ENCODE data around the gene CA5A.

Gene CA5A

DNA sequence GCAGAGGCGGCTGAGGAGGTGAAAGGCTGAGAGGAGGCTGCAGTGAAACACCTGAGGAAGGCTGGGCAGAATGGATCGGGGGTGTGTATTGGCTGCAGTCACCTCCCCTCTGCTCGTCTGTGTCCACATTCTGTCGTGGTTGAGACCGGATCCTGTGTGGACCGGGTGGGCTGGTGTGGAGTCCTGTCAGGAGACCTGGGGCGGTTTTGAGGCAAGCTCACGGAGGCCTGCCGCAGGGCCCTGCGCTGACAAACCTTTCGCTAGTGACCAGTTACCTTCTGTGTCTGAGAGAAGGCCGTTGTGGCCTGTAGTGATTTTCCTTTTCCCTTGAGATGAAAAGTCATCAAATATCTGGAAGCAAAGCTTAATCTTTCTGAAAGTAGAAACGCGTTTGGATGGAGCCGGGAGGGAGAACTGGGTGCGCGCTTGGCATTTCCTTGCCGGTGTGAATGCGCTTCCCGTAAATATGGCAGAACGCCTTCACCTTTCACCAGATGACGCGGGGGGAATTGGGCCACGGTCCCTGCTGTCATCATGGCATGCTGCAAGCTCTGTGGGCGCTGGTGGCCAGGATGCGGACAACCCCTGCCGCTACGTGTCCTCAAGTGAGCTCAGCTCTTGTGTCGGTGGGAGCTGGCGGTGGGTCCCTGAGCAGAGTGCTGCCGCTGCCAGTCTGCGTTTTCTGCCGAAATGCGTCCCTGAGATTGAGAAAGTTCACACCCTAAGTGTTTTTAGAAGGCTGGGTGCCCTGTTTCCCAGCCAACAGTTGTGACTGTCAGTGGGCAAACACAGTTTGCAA, 21.2 kb upstream of the CA5A start:
- Histone ChIP-seq H3K27ac (peak overlapping the region; percentile 80), H3K4me2 (peak overlapping the region; percentile 72), H2AFZ (ENCODE audit: low read depth) (no peak overlapping the region), H3K4me3 (IDR thresholded peaks at IDR 0.05; ENCODE audit: insufficient read depth, low read depth, low read length) (no peak overlapping the region), H3K79me2 (ENCODE audit: insufficient read depth, low read depth) (peaks cover 66% of the 10 kb centered on the region; the same call in 1 of the 2 replicates), H3K4me1 (ENCODE audit: low read depth, poor library complexity, severe bottlenecking) (peaks cover 45% of the 10 kb centered on the region), H3K27me3 (ENCODE audit: insufficient read depth, low read depth) (no peaks in the 10 kb centered on the region), H3K36me3 (ENCODE audit: insufficient read depth) (no peaks in the 10 kb centered on the region), H3K9ac (no peak overlapping the region), H4K20me1 (ENCODE audit: insufficient read depth) (no peaks in the 10 kb centered on the region)
- TF ChIP-seq CTCF (conservative IDR thresholded peaks at IDR 0.05; ENCODE audit: low read depth, low read length) = no peak

- Histone ChIP-seq H3K27ac (peak overlapping the region; percentile 80), H3K9ac (peak overlapping the region; percentile 55; the same call in 1 of the 2 replicates), H3K79me2 (ENCODE audit: insufficient read depth, low read depth) (peaks cover 73% of the 10 kb centered on the region; the same call in 1 of the 2 replicates), H2AFZ (ENCODE audit: low read depth) (peak overlapping the region; percentile 1; the same call in 1 of the 2 replicates), H3K4me2 (peak overlapping the region; percentile 72), H4K20me1 (ENCODE audit: insufficient read depth) (no peaks in the 10 kb centered on the region), H3K4me3 (IDR thresholded peaks at IDR 0.05; ENCODE audit: insufficient read depth, low read depth, low read length) (no peak overlapping the region), H3K36me3 (ENCODE audit: insufficient read depth) (no peaks in the 10 kb centered on the region), H3K4me1 (ENCODE audit: low read depth, poor library complexity, severe bottlenecking) (peaks cover 48% of the 10 kb centered on the region), H3K27me3 (ENCODE audit: insufficient read depth, low read depth) (no peaks in the 10 kb centered on the region)
- no peak for TF ChIP-seq CTCF (conservative IDR thresholded peaks at IDR 0.05; ENCODE audit: low read depth, low read length)
These were observed 20.3 kb upstream of the CA5A start for GRCh38 chr16:87956365-87957231.

GRCh38 chr16:87956098-87956364, 19.7 kb upstream of the CA5A start:
- Histone ChIP-seq H3K36me3 (ENCODE audit: insufficient read depth) (no peaks in the 10 kb centered on the region), H3K79me2 (ENCODE audit: insufficient read depth, low read depth) (peaks cover 69% of the 10 kb centered on the region; the same call in 1 of the 2 replicates), H3K4me1 (ENCODE audit: low read depth, poor library complexity, severe bottlenecking) (peaks cover 48% of the 10 kb centered on the region), H3K27ac (peak overlapping the region; percentile 80), H4K20me1 (ENCODE audit: insufficient read depth) (no peaks in the 10 kb centered on the region), H3K4me3 (IDR thresholded peaks at IDR 0.05; ENCODE audit: insufficient read depth, low read depth, low read length) (no peak overlapping the region), H2AFZ (ENCODE audit: low read depth) (peak overlapping the region; percentile 1; the same call in 1 of the 2 replicates), H3K27me3 (ENCODE audit: insufficient read depth, low read depth) (no peaks in the 10 kb centered on the region), H3K4me2 (peak overlapping the region; percentile 72), H3K9ac (peak overlapping the region; percentile 55; the same call in 1 of the 2 replicates)
- TF ChIP-seq CTCF (conservative IDR thresholded peaks at IDR 0.05; ENCODE audit: low read depth, low read length) = no peak

DNA sequence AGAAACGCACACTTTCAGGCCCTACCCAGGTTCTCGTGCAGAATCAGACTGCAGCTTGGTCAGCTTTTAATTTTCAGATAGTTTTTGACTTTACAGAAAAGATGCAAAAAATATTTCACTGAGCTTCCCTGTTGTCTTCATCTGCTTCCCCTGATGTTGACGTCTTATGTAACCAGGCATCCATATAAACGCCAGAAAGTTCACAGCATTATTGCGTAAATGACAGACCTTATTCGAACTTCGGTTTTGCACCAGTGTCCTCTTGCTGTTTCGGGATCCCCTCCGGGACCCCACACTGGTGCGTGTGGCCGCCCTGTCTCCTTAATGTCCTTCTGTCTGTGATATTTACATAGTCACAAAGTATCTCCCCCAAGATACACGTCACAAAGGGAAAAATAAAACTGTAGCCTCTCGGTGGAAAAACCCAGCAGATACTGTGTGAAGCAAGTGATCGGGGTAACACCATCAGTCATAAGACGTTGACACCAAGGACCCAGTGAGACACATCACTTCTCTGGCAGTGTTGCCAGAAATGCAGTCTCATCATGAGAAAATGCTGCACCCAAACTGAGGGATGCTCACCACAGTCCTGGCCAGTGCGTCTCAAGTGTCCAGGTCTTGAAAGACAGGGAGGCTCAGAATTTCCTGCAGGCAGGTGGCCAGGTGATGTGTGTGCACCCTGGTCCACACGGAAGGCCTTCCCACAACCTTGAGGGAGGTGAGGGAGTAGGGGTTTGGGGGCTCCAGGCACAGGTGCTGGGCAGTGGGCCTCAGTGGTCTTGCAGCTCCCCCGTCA, 19.2 kb upstream of the CA5A start:
- Histone ChIP-seq H2AFZ (ENCODE audit: low read depth) (no peak overlapping the region), H3K4me3 (IDR thresholded peaks at IDR 0.05; ENCODE audit: insufficient read depth, low read depth, low read length) (no peak overlapping the region), H3K36me3 (ENCODE audit: insufficient read depth) (no peaks in the 10 kb centered on the region), H4K20me1 (ENCODE audit: insufficient read depth) (no peaks in the 10 kb centered on the region), H3K4me1 (ENCODE audit: low read depth, poor library complexity, severe bottlenecking) (peaks cover 48% of the 10 kb centered on the region), H3K9ac (peak overlapping the region; percentile 55; the same call in 1 of the 2 replicates), H3K27me3 (ENCODE audit: insufficient read depth, low read depth) (no peaks in the 10 kb centered on the region), H3K79me2 (ENCODE audit: insufficient read depth, low read depth) (peaks cover 65% of the 10 kb centered on the region; the same call in 1 of the 2 replicates), H3K4me2 (peak overlapping the region; percentile 72), H3K27ac (peak overlapping the region; percentile 80)
- TF ChIP-seq CTCF (conservative IDR thresholded peaks at IDR 0.05; ENCODE audit: low read depth, low read length) = no peak

Data from KMS-11 (cell line).